Progenitor cell of endocrine pancreas (in vitro differentiated cells): ENCODE data around the gene RIOX2. TPM values are rescaled to one million over a fixed set of nuclear protein-coding genes. Genes with fewer than 3 reads are reported as not detected.

Experiments
- DNase-seq: peaks from one replicate; pipeline ENCODE4 v3.0.0; 2021; ENCODE audit warnings: low spot score; ENCODE audit not compliant: unreplicated experiment
- H3K27ac Mint-ChIP-seq: 2 replicates; pipeline ENCODE4 v1.8.0; 2021; ENCODE audit warnings: mild to moderate bottlenecking, moderate library complexity, mixed read lengths
- H3K27me3 Mint-ChIP-seq: 2 replicates; pipeline ENCODE4 v1.8.0; 2021; ENCODE audit warnings: mixed read lengths
- H3K36me3 Mint-ChIP-seq: 2 replicates; pipeline ENCODE4 v1.8.0; 2022; ENCODE audit warnings: mixed read lengths; ENCODE audit not compliant: insufficient read depth
- H3K4me1 Mint-ChIP-seq: 2 replicates; pipeline ENCODE4 v1.8.0; 2021; ENCODE audit warnings: low read depth, mixed read lengths
- H3K4me3 Mint-ChIP-seq: 2 replicates; pipeline ENCODE4 v1.8.0; 2021; ENCODE audit warnings: low read depth, mild to moderate bottlenecking, moderate library complexity, mixed read lengths
- H3K9me3 Mint-ChIP-seq: 2 replicates; pipeline ENCODE4 v1.8.0; 2021; ENCODE audit warnings: low read depth, mixed read lengths
- total RNA-seq: library from RNA; stranded (reverse); gene quantifications from 2 replicates; pipeline ENCODE4 v1.2.1, GENCODE V29; 2021
- TF ChIP-seq, protein P1 (sequence below): fragments of 200-600 bp; sonication (generic); IDR thresholded peaks from one replicate; pipeline ENCODE4 v1.5.0; 2021; ENCODE audit warnings: antibody characterized with exemption, mild to moderate bottlenecking; ENCODE audit not compliant: unreplicated experiment

RIOX2 gene
- total RNA-seq, 1 donor from 2014 or later, result 16.4 TPM

DNA sequence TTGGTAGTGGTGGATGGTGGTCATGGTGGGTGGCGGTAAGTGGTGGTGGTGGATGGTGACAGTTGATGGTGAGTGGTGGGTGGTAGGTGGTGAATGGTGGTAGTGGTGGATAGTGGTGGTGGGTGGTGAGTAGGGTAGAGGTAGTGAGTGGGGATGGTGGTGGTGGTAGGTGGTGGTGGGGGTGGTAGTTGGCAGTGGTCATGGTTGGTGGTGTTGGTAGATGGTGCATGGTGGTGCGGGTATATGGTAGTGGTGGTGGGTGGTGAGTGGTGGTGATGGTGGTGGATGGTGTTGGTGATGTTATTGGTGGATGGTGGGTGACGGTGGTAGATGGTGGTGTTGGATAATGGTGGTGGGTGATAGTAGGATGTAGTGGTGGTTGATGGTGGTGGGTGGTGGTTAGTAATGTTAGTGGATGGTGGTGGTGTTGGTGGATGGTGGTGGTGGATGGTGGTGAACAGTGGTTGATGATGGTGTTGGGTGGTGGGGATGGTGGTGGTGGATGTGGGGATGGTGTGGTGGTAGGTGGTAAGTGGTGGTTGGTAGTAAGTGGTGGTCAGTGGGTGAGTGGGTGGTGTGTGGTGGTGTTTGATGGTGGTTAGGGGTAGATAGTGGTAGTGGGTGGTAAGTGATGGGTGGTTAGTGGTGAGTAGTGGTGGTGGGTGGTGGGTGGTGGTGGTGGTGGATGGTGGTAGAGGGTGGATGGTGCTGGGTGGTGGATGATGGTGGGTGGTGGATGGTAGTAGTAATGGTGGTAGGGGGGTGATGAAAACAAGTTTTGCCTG is 16.7 kb upstream of the RIOX2 start:
- no peaks in the 10 kb centered on the region for H3K36me3 Mint-ChIP-seq
- no peak overlapping the region for H3K27ac Mint-ChIP-seq
- DNase-seq, result no peak
- no peaks in the 10 kb centered on the region for H3K9me3 Mint-ChIP-seq
- peaks cover 2% of the 10 kb centered on the region for H3K4me1 Mint-ChIP-seq
- TF ChIP-seq, protein P1, sequence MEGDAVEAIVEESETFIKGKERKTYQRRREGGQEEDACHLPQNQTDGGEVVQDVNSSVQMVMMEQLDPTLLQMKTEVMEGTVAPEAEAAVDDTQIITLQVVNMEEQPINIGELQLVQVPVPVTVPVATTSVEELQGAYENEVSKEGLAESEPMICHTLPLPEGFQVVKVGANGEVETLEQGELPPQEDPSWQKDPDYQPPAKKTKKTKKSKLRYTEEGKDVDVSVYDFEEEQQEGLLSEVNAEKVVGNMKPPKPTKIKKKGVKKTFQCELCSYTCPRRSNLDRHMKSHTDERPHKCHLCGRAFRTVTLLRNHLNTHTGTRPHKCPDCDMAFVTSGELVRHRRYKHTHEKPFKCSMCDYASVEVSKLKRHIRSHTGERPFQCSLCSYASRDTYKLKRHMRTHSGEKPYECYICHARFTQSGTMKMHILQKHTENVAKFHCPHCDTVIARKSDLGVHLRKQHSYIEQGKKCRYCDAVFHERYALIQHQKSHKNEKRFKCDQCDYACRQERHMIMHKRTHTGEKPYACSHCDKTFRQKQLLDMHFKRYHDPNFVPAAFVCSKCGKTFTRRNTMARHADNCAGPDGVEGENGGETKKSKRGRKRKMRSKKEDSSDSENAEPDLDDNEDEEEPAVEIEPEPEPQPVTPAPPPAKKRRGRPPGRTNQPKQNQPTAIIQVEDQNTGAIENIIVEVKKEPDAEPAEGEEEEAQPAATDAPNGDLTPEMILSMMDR, result no peak
- no peak overlapping the region for H3K4me3 Mint-ChIP-seq
- H3K27me3 Mint-ChIP-seq, result no peaks in the 10 kb centered on the region

DNA sequence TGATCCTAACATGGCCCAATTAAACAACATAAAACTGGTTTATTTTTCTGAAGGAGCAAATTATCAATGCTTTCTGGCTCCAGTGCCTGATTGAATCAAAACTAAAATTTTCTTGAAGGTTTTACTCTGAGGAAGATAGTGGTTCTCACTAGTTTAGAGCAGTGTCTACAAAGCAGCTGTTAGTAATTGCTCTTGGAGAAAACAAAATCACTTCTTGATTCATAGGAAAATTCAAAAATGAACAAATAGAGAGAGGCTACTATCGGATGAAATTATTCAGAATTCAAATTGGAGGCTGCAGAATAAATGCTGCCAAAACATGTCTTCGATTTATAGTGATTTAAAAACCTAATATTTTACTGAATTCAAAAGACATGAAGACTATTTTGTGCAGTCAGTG is 15.1 kb upstream of the RIOX2 start:
- no peak overlapping the region for H3K27ac Mint-ChIP-seq
- no peaks in the 10 kb centered on the region for H3K4me1 Mint-ChIP-seq
- TF ChIP-seq, protein P1, result no peak
- no peaks in the 10 kb centered on the region for H3K27me3 Mint-ChIP-seq
- no peaks in the 10 kb centered on the region for H3K9me3 Mint-ChIP-seq
- no peaks in the 10 kb centered on the region for H3K36me3 Mint-ChIP-seq
- no peak overlapping the region for H3K4me3 Mint-ChIP-seq
- no peak for DNase-seq

DNA sequence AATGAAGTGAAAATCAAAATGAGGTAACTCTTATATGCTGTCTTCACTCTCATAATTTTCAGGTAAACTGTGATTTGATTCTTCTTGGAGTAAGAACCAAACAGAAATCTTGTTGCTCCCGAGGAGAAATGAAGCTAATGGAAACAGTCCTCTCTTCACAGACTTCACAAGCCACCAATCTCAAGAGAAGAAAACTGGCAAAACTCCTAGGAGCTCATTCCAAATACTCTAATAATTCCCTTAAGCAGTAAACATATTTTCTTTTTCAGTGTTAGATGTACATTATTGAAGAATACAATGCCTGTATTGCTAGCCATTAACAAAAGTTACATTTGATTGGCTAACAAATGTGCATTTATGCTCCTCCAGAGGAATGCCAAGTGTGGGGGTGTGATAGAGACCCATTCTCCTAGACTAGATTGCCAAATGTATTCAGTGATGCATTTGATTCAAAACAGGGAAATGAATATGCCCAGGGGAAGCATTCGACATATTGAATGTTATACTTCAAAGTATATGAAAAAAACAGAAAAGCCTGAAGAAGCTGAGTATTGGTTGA is 11.8 kb upstream of the RIOX2 start:
- no peaks in the 10 kb centered on the region for H3K4me1 Mint-ChIP-seq
- no peak overlapping the region for H3K4me3 Mint-ChIP-seq
- no peaks in the 10 kb centered on the region for H3K27me3 Mint-ChIP-seq
- H3K36me3 Mint-ChIP-seq, result no peaks in the 10 kb centered on the region
- DNase-seq, result no peak
- H3K27ac Mint-ChIP-seq, result no peak overlapping the region
- H3K9me3 Mint-ChIP-seq, result no peaks in the 10 kb centered on the region
- TF ChIP-seq, protein P1, result no peak

DNA sequence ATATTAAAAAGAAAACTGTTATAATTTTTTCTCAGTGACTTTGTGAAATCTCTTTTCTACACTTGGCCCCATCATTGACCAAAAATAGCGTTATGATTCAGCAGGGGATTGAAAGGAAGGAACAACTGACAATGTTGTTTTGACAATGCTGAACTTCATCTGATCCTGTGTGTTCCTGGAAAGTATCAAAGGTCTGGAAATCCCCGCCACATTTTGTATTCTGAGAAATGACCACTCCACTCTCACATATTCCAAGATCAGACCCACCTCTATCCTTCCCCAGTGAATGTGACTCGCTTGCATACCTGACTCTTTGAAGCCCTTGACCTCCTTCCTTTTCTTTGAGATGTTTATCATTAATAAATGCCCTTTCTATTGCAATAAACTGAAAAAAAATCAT is 9.7 kb upstream of the RIOX2 start:
- H3K27me3 Mint-ChIP-seq, result peaks cover 7% of the 10 kb centered on the region
- no peaks in the 10 kb centered on the region for H3K4me1 Mint-ChIP-seq
- TF ChIP-seq, protein P1, result no peak
- H3K9me3 Mint-ChIP-seq, result no peaks in the 10 kb centered on the region
- DNase-seq, result no peak
- H3K27ac Mint-ChIP-seq, result no peak overlapping the region
- H3K36me3 Mint-ChIP-seq, result no peaks in the 10 kb centered on the region
- H3K4me3 Mint-ChIP-seq, result no peak overlapping the region

DNA sequence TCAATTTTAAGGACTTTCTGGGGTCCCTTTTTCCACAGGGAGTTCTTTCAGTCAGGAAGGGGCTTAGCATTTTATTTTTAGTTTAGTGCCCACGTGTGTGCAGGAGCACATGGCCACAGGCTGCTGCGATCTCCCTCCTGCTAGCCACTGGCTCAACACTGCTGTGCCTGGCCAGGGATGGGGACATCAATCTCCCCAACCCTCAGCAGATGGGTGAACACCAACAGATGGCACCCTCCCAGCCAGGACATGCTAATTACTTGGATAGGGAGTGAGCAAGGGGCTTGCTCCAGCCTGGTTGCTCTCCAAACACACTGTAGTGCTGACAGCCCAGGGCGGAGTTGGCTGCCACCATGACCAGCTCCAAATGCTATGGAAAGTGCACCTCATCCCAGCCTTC is 7.4 kb upstream of the RIOX2 start:
- H3K27me3 Mint-ChIP-seq, result peaks cover 17% of the 10 kb centered on the region
- H3K27ac Mint-ChIP-seq, result no peak overlapping the region
- H3K4me1 Mint-ChIP-seq, result no peaks in the 10 kb centered on the region
- no peaks in the 10 kb centered on the region for H3K9me3 Mint-ChIP-seq
- TF ChIP-seq, protein P1, result no peak
- no peaks in the 10 kb centered on the region for H3K36me3 Mint-ChIP-seq
- DNase-seq, result no peak
- H3K4me3 Mint-ChIP-seq, result no peak overlapping the region
